ENCODE measurements around the gene NTNG1.

GRCh38 chr1:107263291-107263915 is 122.6 kb downstream of the NTNG1 start:
- no peak for TF ChIP-seq CTCF (IDR thresholded peaks at IDR 0.05)
- no peak for TF ChIP-seq POLR2A (IDR thresholded peaks at IDR 0.05)
